ENCODE data around the gene AQR.

DNA sequence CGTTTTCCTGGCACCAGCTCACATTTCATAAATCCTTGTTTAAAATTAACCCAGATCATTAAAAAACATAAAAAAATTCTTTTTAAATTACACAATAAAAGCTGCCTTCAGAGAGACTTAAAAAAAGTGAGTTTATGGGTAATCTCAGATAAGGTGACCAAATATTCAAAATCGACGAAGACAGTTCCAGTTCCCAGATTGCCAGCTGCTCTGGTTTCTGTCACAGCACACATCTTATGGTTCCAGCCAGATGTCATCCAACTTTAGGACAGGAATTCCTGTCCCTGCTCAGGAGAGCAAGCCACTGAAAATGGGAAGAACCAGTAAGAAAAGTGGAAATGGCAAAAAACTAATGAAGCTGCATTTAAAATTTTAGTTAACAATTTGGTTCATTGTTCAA, 34.4 kb upstream of the AQR start:
- TF ChIP-seq GABPA (IDR thresholded peaks at IDR 0.05; ENCODE audit: low read depth) (no peak), FOXM1 (IDR thresholded peaks at IDR 0.05; ENCODE audit: low read depth) (no peak), MXI1 (IDR thresholded peaks at IDR 0.05; ENCODE audit: low read depth, low read length) (no peak), TEAD4 (IDR thresholded peaks at IDR 0.05; ENCODE audit: borderline replicate concordance, insufficient read depth) (no peak), YY1 (IDR thresholded peaks at IDR 0.05; ENCODE audit: low read depth) (no peak), POLR2AphosphoS5 (IDR thresholded peaks at IDR 0.05; ENCODE audit: low read depth, low read length) (no peak)
- TF ChIP-seq, protein P1, sequence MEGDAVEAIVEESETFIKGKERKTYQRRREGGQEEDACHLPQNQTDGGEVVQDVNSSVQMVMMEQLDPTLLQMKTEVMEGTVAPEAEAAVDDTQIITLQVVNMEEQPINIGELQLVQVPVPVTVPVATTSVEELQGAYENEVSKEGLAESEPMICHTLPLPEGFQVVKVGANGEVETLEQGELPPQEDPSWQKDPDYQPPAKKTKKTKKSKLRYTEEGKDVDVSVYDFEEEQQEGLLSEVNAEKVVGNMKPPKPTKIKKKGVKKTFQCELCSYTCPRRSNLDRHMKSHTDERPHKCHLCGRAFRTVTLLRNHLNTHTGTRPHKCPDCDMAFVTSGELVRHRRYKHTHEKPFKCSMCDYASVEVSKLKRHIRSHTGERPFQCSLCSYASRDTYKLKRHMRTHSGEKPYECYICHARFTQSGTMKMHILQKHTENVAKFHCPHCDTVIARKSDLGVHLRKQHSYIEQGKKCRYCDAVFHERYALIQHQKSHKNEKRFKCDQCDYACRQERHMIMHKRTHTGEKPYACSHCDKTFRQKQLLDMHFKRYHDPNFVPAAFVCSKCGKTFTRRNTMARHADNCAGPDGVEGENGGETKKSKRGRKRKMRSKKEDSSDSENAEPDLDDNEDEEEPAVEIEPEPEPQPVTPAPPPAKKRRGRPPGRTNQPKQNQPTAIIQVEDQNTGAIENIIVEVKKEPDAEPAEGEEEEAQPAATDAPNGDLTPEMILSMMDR (IDR thresholded peaks at IDR 0.05) = no peak
- TF ChIP-seq, protein P2, sequence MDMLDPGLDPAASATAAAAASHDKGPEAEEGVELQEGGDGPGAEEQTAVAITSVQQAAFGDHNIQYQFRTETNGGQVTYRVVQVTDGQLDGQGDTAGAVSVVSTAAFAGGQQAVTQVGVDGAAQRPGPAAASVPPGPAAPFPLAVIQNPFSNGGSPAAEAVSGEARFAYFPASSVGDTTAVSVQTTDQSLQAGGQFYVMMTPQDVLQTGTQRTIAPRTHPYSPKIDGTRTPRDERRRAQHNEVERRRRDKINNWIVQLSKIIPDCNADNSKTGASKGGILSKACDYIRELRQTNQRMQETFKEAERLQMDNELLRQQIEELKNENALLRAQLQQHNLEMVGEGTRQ (IDR thresholded peaks at IDR 0.05; ENCODE audit: borderline replicate concordance, low read depth, low read length) = no peak
